Common myeloid progenitor, CD34-positive (primary cell): Measurements from ENCODE around the gene NUF2.
"Not testable (repeated sequence)": the region's sequence is repeated elsewhere in the genome, so short reads cannot be mapped to it uniquely, and the experiment has no call there.

Experiments used
- CTCF ChIA-PET: fragments of 350-600 bp; sonication (Branson Sonifier 250); formaldehyde crosslinking; loops from one replicate; lab custom pipeline; 2021; ENCODE audit warnings: antibody characterized with exemption; lab: Charles Lee
- POLR2A ChIA-PET: fragments of 350-600 bp; sonication (Branson Sonifier 250); formaldehyde crosslinking; loops from one replicate; lab custom pipeline; 2021; ENCODE audit warnings: antibody characterized with exemption; lab: Charles Lee
- DNase-seq, 3 donors: peaks; one replicate each; pipeline versions ENCODE4 v3.0.0 to v3.0.0-alpha.2; 2013
- H3K27ac ChIP-seq, 2 experiments: 1 replicate in 1 of 2; 2 replicates in 1 of 2; pipeline ENCODE4 v1.7.0; 2013; ENCODE audit warnings: inconsistent platforms in 2 of 2, low read length in 2 of 2, mild to moderate bottlenecking in 2 of 2, low read depth in 1 of 2, moderate library complexity in 1 of 2; ENCODE audit not compliant: severe bottlenecking in 2 of 2, insufficient read depth in 1 of 2, poor library complexity in 1 of 2
- H3K27me3 ChIP-seq, 5 experiments: replicated peaks in 2 of 5; 1 replicate in 3 of 5; 2 replicates in 2 of 5; pipeline versions ENCODE4 v1.6.1 to v1.7.0; 2013; ENCODE audit warnings: low read length in 4 of 5, mild to moderate bottlenecking in 2 of 5, moderate library complexity in 2 of 5, inconsistent platforms in 1 of 5; ENCODE audit not compliant: insufficient read depth in 5 of 5, control insufficient read depth in 4 of 5
- H3K36me3 ChIP-seq, 4 experiments: 1 replicate in 2 of 4; 2 replicates in 2 of 4; pipeline versions ENCODE4 v1.6.1 to v1.7.0; 2013; ENCODE audit warnings: low read length in 3 of 4, control low read depth in 1 of 4, mild to moderate bottlenecking in 1 of 4; ENCODE audit not compliant: control insufficient read depth in 4 of 4, insufficient read depth in 4 of 4
- H3K4me1 ChIP-seq, 4 experiments: 1 replicate in 3 of 4; 2 replicates in 1 of 4; pipeline versions ENCODE4 v1.6.1 to v1.7.1; 2013; ENCODE audit warnings: low read length in 3 of 4, mild to moderate bottlenecking in 3 of 4, control low read depth in 1 of 4, inconsistent platforms in 1 of 4, moderate library complexity in 1 of 4; ENCODE audit not compliant: control insufficient read depth in 4 of 4, insufficient read depth in 4 of 4; ENCODE audit errors: control extremely low read depth in 1 of 4
- H3K4me3 ChIP-seq, 7 experiments: 1 replicate in 4 of 7; 2 replicates in 3 of 7; pipeline versions ENCODE4 v1.5.1 to v1.7.0; 2013; ENCODE audit warnings: mild to moderate bottlenecking in 7 of 7, low read length in 6 of 7, moderate library complexity in 6 of 7, inconsistent platforms in 2 of 7, low read depth in 2 of 7, control low read depth in 1 of 7; ENCODE audit not compliant: insufficient read depth in 4 of 7, control insufficient read depth in 1 of 7; ENCODE audit errors: extremely low read depth in 1 of 7
- H3K9me3 ChIP-seq, 5 experiments: 1 replicate in 4 of 5; 2 replicates in 1 of 5; pipeline versions ENCODE4 v1.6.1 to v1.7.1; 2013; ENCODE audit warnings: low read length in 4 of 5, mild to moderate bottlenecking in 2 of 5, inconsistent platforms in 1 of 5, low read depth in 1 of 5, moderate library complexity in 1 of 5; ENCODE audit not compliant: control insufficient read depth in 4 of 5, insufficient read depth in 2 of 5; ENCODE audit errors: control extremely low read depth in 1 of 5
- WGBS: methylation state at CpG from one replicate; pipeline ENCODE4 v1.1.5; 2013; ENCODE audit not compliant: insufficient coverage; 5-methylcytosine and 5-hydroxymethylcytosine counted together

NUF2 gene

GRCh38 chr1:163303561-163303960 is 18.2 kb upstream of the NUF2 start:
- no peaks in the 10 kb centered on the region for H3K27me3 ChIP-seq
- H3K36me3 ChIP-seq = peaks cover 0 to 11% (median 5%) of the 10 kb centered on the region in 4 experiments
- no peak for DNase-seq
- POLR2A ChIA-PET = no interaction called here
- no peak overlapping the region for H3K4me3 ChIP-seq
- CTCF ChIA-PET = interaction anchor here (1.2 kb wide), 1 partner anchor 12 kb away, joined by 3 read pairs; no protein-coding TSS in a partner anchor
- H3K4me1 ChIP-seq = no peaks in the 10 kb centered on the region
- no peaks in the 10 kb centered on the region for H3K9me3 ChIP-seq
- WGBS = 100% methylated on average over 4 of the region's 5 CpGs
- H3K27ac ChIP-seq = no peak overlapping the region

- no peak overlapping the region for H3K27ac ChIP-seq
- H3K4me1 ChIP-seq = no peaks in the 10 kb centered on the region
- no peaks in the 10 kb centered on the region for H3K9me3 ChIP-seq
- peaks cover 0 to 6% (median 3%) of the 10 kb centered on the region in 4 experiments for H3K36me3 ChIP-seq
- no peaks in the 10 kb centered on the region for H3K27me3 ChIP-seq
- CTCF ChIA-PET = interaction anchor here (1.4 kb wide), 1 partner anchor 10 kb away, joined by 8 read pairs; no protein-coding TSS in a partner anchor
- POLR2A ChIA-PET = no interaction called here
- H3K4me3 ChIP-seq = no peak overlapping the region
- no peak for DNase-seq
- WGBS = 100% methylated on average over 1 of the region's 1 CpG
Observed at GRCh38 chr1:163305441-163305840, 16.3 kb upstream of the NUF2 start.

- H3K36me3 ChIP-seq = peaks cover 0 to 6% (median 3%) of the 10 kb centered on the region in 4 experiments
- CTCF ChIA-PET = interaction anchor here (0.6 kb wide), 1 partner anchor 431 kb away, joined by 3 read pairs; no protein-coding TSS in a partner anchor
- no peak overlapping the region for H3K4me3 ChIP-seq
- no peak for DNase-seq
- 100% methylated on average over 2 of the region's 5 CpGs for WGBS
- no peak overlapping the region for H3K27ac ChIP-seq
- POLR2A ChIA-PET = interaction anchor here (0.6 kb wide), 1 partner anchor 14 kb away, joined by 3 read pairs; the partner anchor contains the start of gene NUF2
- no peaks in the 10 kb centered on the region for H3K4me1 ChIP-seq
- no peaks in the 10 kb centered on the region for H3K9me3 ChIP-seq
- H3K27me3 ChIP-seq = no peaks in the 10 kb centered on the region
Observed at GRCh38 chr1:163307479-163308171, 14.1 kb upstream of the NUF2 start.

- no peak for DNase-seq
- CTCF ChIA-PET = no interaction called here
- Histone ChIP-seq H3K4me1 (no peaks in the 10 kb centered on the region), H3K27me3 (no peaks in the 10 kb centered on the region), H3K4me3 (no peak overlapping the region), H3K27ac (no peak overlapping the region), H3K36me3 (peaks cover 0 to 6% (median 2%) of the 10 kb centered on the region in 4 experiments), H3K9me3 (no peaks in the 10 kb centered on the region)
- POLR2A ChIA-PET = no interaction called here
- 80% methylated on average over 1 of the region's 1 CpG for WGBS
Observed at GRCh38 chr1:163308811-163309210, 12.9 kb upstream of the NUF2 start.

GRCh38 chr1:163315773-163316374 is 5.9 kb upstream of the NUF2 start:
- peak; percentile 51 to 77 (median 70) for DNase-seq
- Histone ChIP-seq H3K4me1 (peaks cover 3 to 7% (median 3%) of the 10 kb centered on the region in 4 experiments), H3K27ac (no peak overlapping the region), H3K27me3 (no peaks in the 10 kb centered on the region), H3K36me3 (peaks cover 0 to 14% (median 3%) of the 10 kb centered on the region in 4 experiments), H3K4me3 (no peak overlapping the region), H3K9me3 (no peaks in the 10 kb centered on the region)
- POLR2A ChIA-PET = no interaction called here
- WGBS = 100% methylated on average over 1 of the region's 6 CpGs
- CTCF ChIA-PET = interaction anchor here (0.8 to 3.5 kb wide), 13 partner anchors 10 to 1876 kb away, joined by 3 to 32 read pairs (median 5); partner anchors contain the start of genes CCDC190 and RGS4

GRCh38 chr1:163320891-163321290 is 863 bp upstream of the NUF2 start:
- no peaks in the 10 kb centered on the region for H3K9me3 ChIP-seq
- H3K36me3 ChIP-seq = peaks cover 0 to 14% (median 3%) of the 10 kb centered on the region in 4 experiments
- 57% methylated on average over 3 of the region's 3 CpGs for WGBS
- H3K4me1 ChIP-seq = peaks cover 8 to 25% (median 19%) of the 10 kb centered on the region in 4 experiments
- DNase-seq = no peak
- H3K27me3 ChIP-seq = no peaks in the 10 kb centered on the region
- H3K4me3 ChIP-seq = peak overlapping the region in 6 of 7 experiments; percentile 90 to 99 (median 98)
- POLR2A ChIA-PET = no interaction called here
- CTCF ChIA-PET = no interaction called here
- peak overlapping the region; percentile 65 to 86 for H3K27ac ChIP-seq

- Histone ChIP-seq H3K4me3 (peak overlapping the region in 2 of 7 experiments; percentile 98), H3K4me1 (peaks cover 8 to 25% (median 19%) of the 10 kb centered on the region in 4 experiments)
- DNase-seq, H3K36me3 ChIP-seq, H3K9me3 ChIP-seq, H3K27ac ChIP-seq, H3K27me3 ChIP-seq, POLR2A ChIA-PET: not testable (repeated sequence)
- WGBS = 100% methylated on average over 2 of the region's 3 CpGs
- CTCF ChIA-PET = interaction anchor here (0.8 kb wide), 1 partner anchor 14 kb away, joined by 3 read pairs; no protein-coding TSS in a partner anchor
Observed at GRCh38 chr1:163323339-163323738, 1.6 kb downstream of the NUF2 start.
